Heart right ventricle (tissue), 16 donors: ENCODE measurements around the gene SLC39A3. TPM values are rescaled to one million over a fixed set of nuclear protein-coding genes. Genes with fewer than 3 reads are reported as not detected.

Experiments
- ATAC-seq, 8 donors: fragments of 200-7000 bp; cut with Tn5 transposase; one replicate each; pipeline ENCODE4 v1.9.1; 2020; ENCODE audit warnings: mild to moderate bottlenecking in 8 of 8, moderate library complexity in 8 of 8, moderate number of reproducible peaks in 1 of 8
- DNase-seq, 2 donors: peaks; one replicate each; pipeline ENCODE4 v3.0.0-alpha.2; 2020
- H3K27ac ChIP-seq, 10 donors: fragments of 200-600 bp; sonication (generic) in 2 of 10; one replicate each; pipeline versions ENCODE4 v1.5.0 to v1.8.0; 2020 to 2022; ENCODE audit warnings: mild to moderate bottlenecking in 3 of 10
- H3K27me3 ChIP-seq, 7 donors: fragments of 200-600 bp; one replicate each; pipeline ENCODE4 v1.8.0; 2021 to 2022; ENCODE audit warnings: mild to moderate bottlenecking in 2 of 7
- H3K36me3 ChIP-seq, 9 donors: fragments of 200-600 bp; sonication (generic) in 1 of 9; one replicate each; pipeline versions ENCODE4 v1.5.0 to v1.8.0; 2020 to 2022; ENCODE audit warnings: mild to moderate bottlenecking in 2 of 9
- H3K4me1 ChIP-seq, 9 donors: fragments of 200-600 bp; sonication (generic) in 1 of 9; one replicate each; pipeline versions ENCODE4 v1.5.0 to v1.8.0; 2020 to 2022; ENCODE audit warnings: mild to moderate bottlenecking in 4 of 9
- H3K4me3 ChIP-seq, 10 donors: fragments of 200-600 bp; sonication (generic) in 2 of 10; one replicate each; pipeline versions ENCODE4 v1.5.0 to v1.8.0; 2020 to 2022; ENCODE audit warnings: mild to moderate bottlenecking in 7 of 10, moderate library complexity in 2 of 10
- H3K9me3 ChIP-seq, 11 donors: fragments of 200-600 bp in 10 of 11; sonication (generic) in 2 of 11; one replicate each; pipeline versions ENCODE4 v1.5.0 to v1.8.0; 2013 to 2022; ENCODE audit warnings: mild to moderate bottlenecking in 2 of 11, control low read depth in 1 of 11, moderate library complexity in 1 of 11
- WGBS, 2 donors: extraction: QIAGEN DNeasy Blood & Tissue Kit; methylation state at CpG; one replicate each; pipeline ENCODE4 v1.1.7; 2013; ENCODE audit warnings: inconsistent platforms in 1 of 2; 5-methylcytosine and 5-hydroxymethylcytosine counted together
- intact Hi-C, 10 donors: fragments of 100-400 bp; cut with DNase I; formaldehyde crosslinking; loops; one replicate each; pipeline versions ENCODE4 v1.11.1 to v1.14.2; 2022
- polyA plus RNA-seq, 2 donors: library from polyadenylated mRNA; stranded (reverse); fragments of 200-250 nt; gene quantifications; one replicate each; pipeline ENCODE4 v1.2.3, GENCODE V29; 2013
- total RNA-seq, 10 donors: library from RNA; stranded (reverse); fragmentation: NEBNext Ultra II Directional in 3 of 10; extraction: Animal tissue kit (Norgen Biotek cat#: 25700) in 3 of 10; gene quantifications; one replicate each; pipeline versions ENCODE4 v1.2.1 to v1.2.4, GENCODE V29; 2021 to 2023
- TF ChIP-seq, protein P1 (sequence below), 9 donors: fragments of 200-600 bp; sonication (generic) in 2 of 9; IDR thresholded peaks; one replicate each; pipeline versions ENCODE4 v1.5.0 to v1.8.0; 2021 to 2022; ENCODE audit warnings: antibody characterized with exemption in 9 of 9, mild to moderate bottlenecking in 5 of 9, moderate library complexity in 1 of 9
- donor health status: Arrhythmogenic right ventricular cardiomyopathy.
- donor health status: ischemic (EF 13 %, LVEDD 7.1; RV severe dilation, severe dysfunction).
- donor health status: healthy with polysubstance abuse.
- donor health status: DM: no; HTN: yes; CAD: no.
- donor health status: DM: no; HTN: no; CAD: no.
- donor health status: ischemic (EF 25% LVEDD 6.9; RV normal size, moderate dysfunction).
- donor health status: ischemic (EF 25% LVEDD 5.7; RV mildly dilated, moderate dysfunction).
- donor health status: healthy.
- donor health status: DM: yes; HTN: yes; CAD: no.
- donor health status: Ischemic cardiomyopathy.
- donor health status: ischemic (EF 35%, LVEDD 5.7; RV mildly dilated, moderate dysfunction).
- donor health status: nonischemic (EF 11% LVEDD 7.7; RV severe dilation, severe dysfunction).
- donor health status: DM: yes; HTN: yes; CAD: no.
- donor health status: PGD.
- donor health status: ischemic (EF 29% LVEDD 5.4; RV normal size, mild dysfunction).
- donor health status: nonischemic (EF 23%, LVEDD 6.1; RV moderate dilation, normal function).

Gene SLC39A3
- total and polyA plus RNA-seq, 12 donors = 16.5 to 66.8 (median 22.2) TPM

DNA sequence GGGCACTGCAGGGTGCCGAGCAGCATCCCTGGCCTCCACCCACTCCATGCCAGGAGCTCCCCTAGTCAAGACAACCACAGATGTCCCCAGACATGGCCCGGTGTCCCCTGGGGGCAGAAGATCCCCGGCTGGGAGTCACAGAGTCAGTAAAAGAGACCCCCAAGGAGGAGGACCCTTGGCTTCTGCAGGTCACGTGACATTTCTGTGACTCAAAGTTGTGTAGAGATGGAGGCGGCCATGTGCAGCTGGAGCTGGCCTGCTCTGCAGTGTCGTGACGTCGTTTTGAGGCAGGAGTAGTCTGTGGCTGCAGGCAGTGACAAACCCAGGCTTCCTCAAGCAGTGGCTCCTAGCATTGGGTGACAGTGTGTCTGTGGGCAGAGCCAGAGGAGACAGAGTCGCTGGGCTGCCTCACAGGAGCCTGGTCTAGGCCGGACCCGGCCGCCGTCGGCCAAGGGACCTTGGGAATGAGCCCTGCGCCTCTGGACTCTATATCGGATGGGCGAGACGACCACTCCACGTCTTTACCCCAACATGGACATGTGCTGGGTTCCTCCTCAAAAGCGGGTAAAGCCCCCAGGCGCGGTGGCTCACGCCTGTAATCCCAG, 10.9 kb downstream of the SLC39A3 start:
- 87 to 88% methylated on average over 23 of the region's 23 CpGs for WGBS, 2 donors
- intact Hi-C loops = no loop called here

DNA sequence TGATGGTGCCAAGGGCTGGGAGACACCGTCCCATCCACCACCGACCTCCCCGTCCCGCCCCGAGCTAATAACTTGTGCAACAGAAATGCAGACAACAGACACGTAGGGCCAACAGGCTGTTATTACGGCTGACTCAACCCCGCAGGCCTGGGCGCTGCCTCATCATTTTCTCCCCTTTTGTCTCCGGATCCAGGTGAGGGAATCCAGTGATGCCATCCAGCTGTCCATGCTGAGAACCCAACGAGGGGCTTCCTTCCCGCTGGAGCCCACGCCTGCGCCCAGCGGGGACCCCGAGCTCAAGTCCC, 12.2 kb downstream of the SLC39A3 start:
- DNase-seq = no peak
- intact Hi-C loops = no loop called here

More for the DNA sequence above, 10.9 kb downstream of the SLC39A3 start:
- Histone ChIP-seq H3K36me3 (peaks cover 0 to 23% (median 0%) of the 10 kb centered on the region in 9 donors), H3K9me3 (no peaks in the 10 kb centered on the region), H3K27ac (no peak overlapping the region), H3K4me3 (no peak overlapping the region), H3K4me1 (peaks cover 0 to 4% (median 0%) of the 10 kb centered on the region in 9 donors), H3K27me3 (peaks cover 0 to 35% (median 25%) of the 10 kb centered on the region in 7 donors)
- DNase-seq (no peak), ATAC-seq (no peak)
- TF ChIP-seq, protein P1, sequence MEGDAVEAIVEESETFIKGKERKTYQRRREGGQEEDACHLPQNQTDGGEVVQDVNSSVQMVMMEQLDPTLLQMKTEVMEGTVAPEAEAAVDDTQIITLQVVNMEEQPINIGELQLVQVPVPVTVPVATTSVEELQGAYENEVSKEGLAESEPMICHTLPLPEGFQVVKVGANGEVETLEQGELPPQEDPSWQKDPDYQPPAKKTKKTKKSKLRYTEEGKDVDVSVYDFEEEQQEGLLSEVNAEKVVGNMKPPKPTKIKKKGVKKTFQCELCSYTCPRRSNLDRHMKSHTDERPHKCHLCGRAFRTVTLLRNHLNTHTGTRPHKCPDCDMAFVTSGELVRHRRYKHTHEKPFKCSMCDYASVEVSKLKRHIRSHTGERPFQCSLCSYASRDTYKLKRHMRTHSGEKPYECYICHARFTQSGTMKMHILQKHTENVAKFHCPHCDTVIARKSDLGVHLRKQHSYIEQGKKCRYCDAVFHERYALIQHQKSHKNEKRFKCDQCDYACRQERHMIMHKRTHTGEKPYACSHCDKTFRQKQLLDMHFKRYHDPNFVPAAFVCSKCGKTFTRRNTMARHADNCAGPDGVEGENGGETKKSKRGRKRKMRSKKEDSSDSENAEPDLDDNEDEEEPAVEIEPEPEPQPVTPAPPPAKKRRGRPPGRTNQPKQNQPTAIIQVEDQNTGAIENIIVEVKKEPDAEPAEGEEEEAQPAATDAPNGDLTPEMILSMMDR (IDR thresholded peaks at IDR 0.05) = no peak

DNA sequence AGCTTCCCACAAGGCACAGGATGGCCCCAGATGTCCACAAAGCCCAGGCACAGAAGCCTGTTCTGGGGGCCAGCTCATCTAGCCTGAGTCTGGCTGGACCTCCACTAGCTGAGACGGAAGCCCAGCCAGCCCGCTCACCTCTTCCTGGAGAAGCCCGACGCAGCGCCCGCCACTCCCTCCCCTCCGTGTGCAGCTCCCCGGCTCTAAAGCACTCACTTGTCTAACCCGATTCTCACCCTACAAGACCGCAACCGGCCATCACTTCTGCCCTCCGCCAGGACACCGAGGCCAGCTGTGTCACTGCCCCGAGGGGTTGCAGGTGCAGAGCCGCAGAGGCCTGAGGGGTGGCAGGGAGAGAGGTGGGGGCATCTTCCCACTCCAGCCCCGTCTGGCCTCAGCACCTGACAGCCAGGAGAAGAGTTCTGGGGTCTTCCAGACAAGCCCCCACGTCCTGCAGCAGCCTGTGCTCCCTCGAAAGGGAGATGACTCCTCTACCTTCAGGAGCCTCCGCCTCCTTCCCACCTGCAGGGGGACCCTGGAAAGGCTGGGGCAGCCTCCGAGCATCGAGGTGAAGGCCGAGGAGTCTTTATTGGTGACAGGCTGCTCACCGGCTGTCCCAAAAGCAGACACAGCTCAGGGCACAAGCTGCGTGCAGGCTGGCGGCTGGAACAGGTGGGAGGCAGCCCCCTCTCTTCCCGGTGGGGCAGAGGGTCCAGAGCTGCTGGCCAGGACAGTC, 12.7 kb downstream of the SLC39A3 start:
- Histone ChIP-seq H3K27ac (no peak overlapping the region), H3K9me3 (no peaks in the 10 kb centered on the region), H3K4me3 (no peak overlapping the region), H3K27me3 (peaks cover 0 to 46% (median 41%) of the 10 kb centered on the region in 7 donors), H3K4me1 (peaks cover 8 to 22% (median 14%) of the 10 kb centered on the region in 9 donors), H3K36me3 (peaks cover 0 to 6% (median 0%) of the 10 kb centered on the region in 9 donors)
- DNase-seq = no peak
- intact Hi-C loops = no loop called here
- ATAC-seq = no peak
- TF ChIP-seq, protein P1 (IDR thresholded peaks at IDR 0.05) = no peak
- WGBS, 2 donors = 22 to 23% methylated on average over 26 of the region's 26 CpGs

More for the DNA sequence above, 12.2 kb downstream of the SLC39A3 start:
- no peak overlapping the region for H3K27ac ChIP-seq
- 64 to 71% methylated on average over 16 of the region's 16 CpGs for WGBS, 2 donors
- peaks cover 0 to 11% (median 0%) of the 10 kb centered on the region in 9 donors for H3K36me3 ChIP-seq
- H3K4me3 ChIP-seq = no peak overlapping the region
- no peaks in the 10 kb centered on the region for H3K9me3 ChIP-seq
- peaks cover 8 to 17% (median 13%) of the 10 kb centered on the region in 9 donors for H3K4me1 ChIP-seq
- no peak for ATAC-seq
- H3K27me3 ChIP-seq = peaks cover 0 to 41% (median 36%) of the 10 kb centered on the region in 7 donors
- TF ChIP-seq, protein P1 (IDR thresholded peaks at IDR 0.05) = no peak

DNA sequence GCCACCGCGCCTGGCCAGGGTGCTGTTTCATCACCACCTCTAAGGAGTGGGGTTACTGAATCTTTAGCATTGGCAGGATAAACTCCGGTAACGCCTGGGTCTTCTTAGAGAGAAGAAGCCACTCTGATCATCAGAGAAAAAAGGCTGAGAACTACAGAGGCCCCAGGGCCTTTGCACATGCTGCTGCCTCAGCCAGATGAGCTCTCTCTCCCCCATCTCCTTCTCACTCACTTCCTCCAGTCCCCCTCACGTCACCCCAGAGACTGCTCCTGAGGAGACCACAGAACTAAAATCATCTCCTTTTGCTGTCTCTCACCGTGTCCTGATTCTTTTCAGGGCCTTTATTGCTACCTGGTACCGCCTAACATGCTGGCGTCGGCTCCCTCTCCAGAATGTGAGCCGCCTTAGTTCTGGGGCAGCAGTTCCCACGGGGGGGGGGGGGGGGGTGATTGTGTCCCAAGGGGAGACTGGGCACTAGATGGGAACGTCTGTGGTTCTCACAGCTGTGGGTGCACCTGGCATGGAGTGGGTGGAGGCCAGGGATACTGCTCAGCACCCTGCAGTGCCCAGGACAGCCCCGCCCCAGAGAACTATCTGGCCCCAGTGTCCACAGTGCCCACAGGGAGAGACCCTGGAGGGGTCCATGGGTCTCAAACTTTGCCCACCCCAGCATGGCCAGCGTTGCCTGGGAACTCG, 13.5 kb downstream of the SLC39A3 start:
- ATAC-seq = no peak
- peaks cover 8 to 23% (median 17%) of the 10 kb centered on the region in 9 donors for H3K4me1 ChIP-seq
- no peak for DNase-seq
- H3K27ac ChIP-seq = no peak overlapping the region
- intact Hi-C loops = no loop called here
- peaks cover 0 to 53% (median 48%) of the 10 kb centered on the region in 7 donors for H3K27me3 ChIP-seq
- TF ChIP-seq, protein P1 (IDR thresholded peaks at IDR 0.05) = no peak
- WGBS, 2 donors = 72 to 73% methylated on average over 15 of the region's 15 CpGs
- H3K36me3 ChIP-seq = no peaks in the 10 kb centered on the region
- no peak overlapping the region for H3K4me3 ChIP-seq
- no peaks in the 10 kb centered on the region for H3K9me3 ChIP-seq
